GM21528 (cell line): ENCODE data around the gene FLVCR1.
A peak's percentile ranks its signal among the peaks of the same experiment; 100 is the strongest.
"Not testable (repeated sequence)": the region's sequence is repeated elsewhere in the genome, so short reads cannot be mapped to it uniquely, and the experiment has no call there.

ENCODE experiments used
- ATAC-seq: cut with Tn5 transposase; IDR thresholded peaks from one replicate; pipeline ENCODE4 v1.9.1; 2021; ENCODE audit warnings: mild to moderate bottlenecking, moderate library complexity; ENCODE audit not compliant: unreplicated experiment, low FRiP score

The FLVCR1 gene

DNA sequence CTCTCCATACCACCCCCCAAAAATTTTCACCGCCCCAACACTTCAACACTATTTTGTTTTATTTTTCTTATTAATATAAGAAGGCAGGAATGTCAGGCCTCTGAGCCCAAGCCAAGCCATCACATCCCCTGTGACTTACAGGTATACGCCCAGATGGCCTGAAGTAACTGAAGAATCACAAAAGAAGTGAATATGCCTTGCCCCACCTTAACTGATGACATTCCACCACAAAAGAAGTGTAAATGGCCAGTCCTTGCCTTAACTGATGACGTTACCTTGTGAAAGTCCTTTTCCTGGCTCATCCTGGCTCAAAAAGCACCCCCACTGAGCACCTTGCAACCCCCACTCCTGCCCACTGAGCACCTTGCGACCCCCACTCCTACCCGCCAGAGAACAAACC is 56.0 kb downstream of the FLVCR1 start:
- ATAC-seq = not testable (repeated sequence)

DNA sequence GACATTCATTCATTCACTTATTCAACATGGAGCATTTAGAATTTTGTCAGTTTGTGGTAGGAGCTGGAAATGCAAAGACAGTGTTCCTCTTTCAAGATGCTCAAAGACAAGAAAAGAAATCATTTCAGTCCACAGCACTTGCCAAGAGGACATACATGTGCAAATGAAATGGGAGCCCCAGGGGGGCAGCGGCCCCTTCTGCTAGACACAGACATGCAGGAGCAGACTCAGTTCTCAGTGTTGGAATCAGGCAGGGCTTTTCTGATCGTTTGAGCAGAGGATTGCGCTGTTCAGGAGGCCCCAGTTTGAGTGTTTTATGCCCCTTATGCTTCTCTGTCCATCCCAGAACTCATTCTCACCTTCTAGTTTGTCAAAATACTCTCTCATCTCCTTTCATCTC is 56.7 kb downstream of the FLVCR1 start:
- ATAC-seq = no peak

DNA sequence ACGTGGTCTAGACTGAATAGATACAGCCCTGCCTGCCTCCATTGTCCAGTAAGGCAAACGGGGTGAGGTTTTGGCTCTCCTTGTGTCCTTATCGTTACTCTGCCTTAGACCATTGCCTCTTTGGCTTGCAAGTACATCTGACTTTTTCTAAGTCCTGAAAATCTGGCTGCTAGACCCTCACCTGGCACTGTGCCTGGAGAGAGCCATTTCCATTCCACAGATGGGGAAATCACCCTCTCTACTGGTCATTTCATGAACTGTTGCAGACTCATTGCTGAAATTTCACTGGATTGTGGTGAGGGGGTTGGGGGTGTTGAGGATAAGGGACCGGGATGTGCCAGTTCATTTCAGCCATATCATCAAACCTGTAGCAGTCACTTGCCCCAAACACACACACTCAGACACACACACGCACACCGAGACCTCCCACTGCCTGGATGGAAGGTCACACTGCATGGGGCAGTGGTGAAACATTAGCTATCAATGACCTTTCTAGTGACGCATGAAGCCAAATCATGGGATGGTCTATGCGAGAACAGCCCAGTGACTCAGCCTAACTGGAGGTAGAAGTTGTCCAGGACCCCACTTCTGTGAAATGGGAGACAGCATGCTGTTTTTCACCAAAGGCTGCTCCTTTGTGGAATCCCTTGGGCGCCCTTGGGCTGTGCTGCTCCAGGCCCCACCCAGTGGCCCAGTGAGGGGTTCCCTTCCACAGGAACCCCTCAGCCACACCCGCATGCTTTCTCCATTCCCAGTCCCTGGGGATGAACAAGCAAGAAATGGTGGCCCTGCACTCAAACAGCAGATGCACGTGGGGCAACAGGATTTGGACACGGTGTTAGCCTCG is 57.4 kb downstream of the FLVCR1 start:
- ATAC-seq = no peak

DNA sequence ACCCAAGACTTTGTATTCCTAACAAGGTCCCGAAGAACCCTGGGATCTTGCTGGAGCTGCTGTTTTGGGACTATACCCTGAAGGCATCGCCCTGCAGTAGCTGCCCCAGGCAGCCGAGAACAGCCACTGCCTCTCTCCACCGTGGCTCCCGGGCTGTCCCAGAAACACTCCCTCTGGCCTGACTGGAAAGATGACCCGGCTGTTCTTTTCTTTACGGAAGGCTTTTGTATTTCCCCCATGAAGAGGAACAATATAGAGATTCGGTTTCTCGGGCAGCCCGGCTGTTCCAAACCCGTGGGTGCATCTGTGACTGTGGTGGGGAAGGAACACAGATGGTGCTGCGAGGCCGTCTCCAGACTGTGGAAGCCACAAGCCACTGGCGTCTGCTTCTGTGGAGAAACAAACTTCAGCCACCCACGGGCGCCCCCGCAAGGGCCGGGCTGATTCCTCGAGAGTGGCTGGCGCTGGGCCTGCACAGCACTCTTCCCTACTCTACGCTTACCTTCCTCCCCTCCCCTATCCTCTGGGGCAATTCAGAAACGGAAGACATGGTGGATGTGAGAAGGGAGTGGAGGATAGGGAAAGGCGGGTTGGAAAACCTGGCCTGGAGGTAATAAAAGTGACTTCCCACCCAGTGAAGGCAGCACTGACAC is 58.5 kb downstream of the FLVCR1 start:
- no peak for ATAC-seq

DNA sequence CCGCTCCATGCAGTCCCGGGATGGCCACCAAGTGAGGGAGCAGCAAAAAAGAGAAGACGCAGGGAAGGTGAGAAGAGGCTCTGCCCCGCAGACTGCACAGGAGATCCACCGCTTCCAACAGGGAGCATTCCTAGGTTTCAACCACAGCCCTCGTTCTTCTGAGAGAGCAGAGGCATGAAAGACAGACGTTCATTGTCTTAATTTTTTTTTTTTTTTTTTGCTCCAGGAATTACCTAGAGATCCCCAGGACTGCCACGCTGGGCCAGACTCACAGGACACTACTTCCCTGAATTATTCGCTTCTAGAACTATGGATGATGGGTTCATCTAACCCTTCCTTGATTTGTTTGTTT is 59.0 kb downstream of the FLVCR1 start:
- ATAC-seq = no peak

DNA sequence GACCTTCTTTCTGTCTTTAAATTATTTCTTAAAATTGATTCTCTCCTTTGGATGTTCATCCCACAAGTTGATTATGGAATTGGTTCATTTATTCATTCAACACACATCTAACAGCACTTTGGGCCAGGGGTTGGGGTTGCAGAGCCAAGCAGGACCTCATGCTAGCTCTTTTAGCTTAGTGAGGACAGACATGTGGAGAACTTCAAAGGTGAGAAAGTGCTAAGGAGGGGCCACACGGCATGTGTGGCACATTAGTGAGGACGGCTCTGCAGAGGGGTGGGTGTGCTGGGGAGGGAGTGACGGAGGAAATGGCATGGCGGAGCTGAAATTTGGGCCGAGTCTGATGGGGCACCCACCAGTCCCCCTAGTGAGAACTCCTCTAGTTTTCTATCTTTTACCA is 59.8 kb downstream of the FLVCR1 start:
- no peak for ATAC-seq

DNA sequence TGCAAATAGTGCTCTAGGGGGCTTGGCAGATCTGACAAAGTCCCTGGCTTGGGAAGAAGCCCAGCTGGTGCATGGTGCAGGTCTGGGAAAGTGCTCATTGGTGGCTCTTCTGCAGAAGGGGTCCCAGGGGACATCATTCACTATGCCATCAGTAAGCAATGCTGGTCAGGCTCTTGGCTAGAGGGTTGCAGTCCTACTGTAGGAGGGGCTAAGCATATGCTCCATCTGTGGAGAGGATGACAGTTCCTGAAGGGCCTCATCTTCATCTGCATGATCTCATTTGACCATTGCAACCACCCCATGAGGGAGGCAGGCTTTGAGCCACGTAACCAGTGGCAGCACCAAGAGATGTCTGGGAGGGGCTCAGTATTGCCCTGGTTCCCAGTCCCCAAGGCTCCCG is 60.7 kb downstream of the FLVCR1 start:
- ATAC-seq = no peak

DNA sequence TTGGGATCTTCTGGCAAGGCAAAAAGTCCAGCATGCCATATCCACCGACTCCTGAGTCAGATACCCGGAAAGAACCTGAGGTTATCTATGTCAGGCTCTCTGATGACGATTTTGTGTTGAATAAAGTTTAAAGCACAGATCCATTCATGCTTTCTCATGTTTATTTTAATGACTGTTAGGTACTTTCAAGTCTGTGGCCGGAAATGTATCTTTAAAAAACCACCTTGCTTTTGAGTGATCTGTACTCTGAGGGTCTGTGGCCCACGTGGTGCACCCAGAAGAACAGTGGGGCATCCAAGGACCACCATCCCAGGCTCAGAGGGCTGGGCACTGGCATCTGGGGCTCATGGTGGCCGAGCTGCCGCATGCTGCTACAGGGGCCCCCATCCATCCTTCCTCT is 62.2 kb downstream of the FLVCR1 start:
- ATAC-seq = no peak

DNA sequence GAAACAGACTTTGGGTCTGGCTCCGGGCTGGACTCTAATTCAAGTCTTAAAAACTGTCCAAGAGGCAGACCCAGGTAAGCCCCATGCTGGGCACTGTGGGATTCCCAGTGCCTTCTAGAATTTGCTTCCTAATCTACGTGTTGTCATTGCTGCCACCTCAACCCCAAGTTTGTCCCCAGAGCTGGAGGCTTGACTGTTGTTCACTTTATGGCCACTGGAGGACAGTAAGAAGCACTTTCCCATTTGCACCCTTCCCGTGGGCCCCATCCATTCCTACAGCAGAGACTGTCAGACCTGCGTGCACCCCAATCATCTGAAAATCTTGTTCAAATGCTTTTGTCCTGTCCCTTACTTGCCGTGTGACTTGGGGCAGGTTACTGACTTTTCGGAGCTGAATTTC is 62.8 kb downstream of the FLVCR1 start:
- no peak for ATAC-seq

DNA sequence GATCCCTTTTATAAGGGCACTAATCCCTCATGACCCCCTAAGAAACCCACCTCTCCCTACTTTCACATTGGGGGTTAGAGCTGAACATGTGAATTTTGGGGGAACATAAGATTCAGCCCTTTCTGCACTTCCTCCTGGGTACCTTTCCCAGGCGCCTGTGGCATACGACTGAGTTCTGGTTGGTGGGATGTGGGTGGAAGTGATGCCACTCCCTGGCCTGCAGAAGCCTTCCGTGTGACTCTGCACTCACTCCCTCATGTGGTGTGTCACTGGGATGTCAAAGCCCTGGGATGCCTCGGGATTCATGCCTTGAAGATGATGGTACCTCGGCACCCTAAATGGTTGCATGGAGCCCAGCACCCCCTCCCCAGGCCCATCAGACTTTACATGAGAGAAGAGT is 63.9 kb downstream of the FLVCR1 start:
- no peak for ATAC-seq

DNA sequence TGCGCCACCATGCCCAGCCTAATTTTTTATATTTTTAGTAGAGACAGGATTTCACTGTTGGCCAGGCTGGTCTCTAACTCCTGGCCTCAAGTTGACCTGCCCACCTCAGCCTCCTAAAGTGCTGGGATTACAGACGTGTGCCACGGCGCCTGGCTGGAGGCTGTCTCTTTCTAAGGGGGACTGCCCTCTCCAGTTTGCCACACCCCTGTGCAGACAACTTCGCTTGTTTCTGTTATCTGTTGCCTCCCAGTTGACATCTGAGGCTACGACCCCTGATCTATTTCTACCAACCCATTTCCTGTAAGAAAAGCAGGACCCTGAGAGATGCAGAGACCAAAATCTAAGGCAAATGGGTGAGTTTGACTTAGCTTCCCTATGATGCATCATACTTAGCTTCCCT is 68.3 kb downstream of the FLVCR1 start:
- no peak for ATAC-seq

DNA sequence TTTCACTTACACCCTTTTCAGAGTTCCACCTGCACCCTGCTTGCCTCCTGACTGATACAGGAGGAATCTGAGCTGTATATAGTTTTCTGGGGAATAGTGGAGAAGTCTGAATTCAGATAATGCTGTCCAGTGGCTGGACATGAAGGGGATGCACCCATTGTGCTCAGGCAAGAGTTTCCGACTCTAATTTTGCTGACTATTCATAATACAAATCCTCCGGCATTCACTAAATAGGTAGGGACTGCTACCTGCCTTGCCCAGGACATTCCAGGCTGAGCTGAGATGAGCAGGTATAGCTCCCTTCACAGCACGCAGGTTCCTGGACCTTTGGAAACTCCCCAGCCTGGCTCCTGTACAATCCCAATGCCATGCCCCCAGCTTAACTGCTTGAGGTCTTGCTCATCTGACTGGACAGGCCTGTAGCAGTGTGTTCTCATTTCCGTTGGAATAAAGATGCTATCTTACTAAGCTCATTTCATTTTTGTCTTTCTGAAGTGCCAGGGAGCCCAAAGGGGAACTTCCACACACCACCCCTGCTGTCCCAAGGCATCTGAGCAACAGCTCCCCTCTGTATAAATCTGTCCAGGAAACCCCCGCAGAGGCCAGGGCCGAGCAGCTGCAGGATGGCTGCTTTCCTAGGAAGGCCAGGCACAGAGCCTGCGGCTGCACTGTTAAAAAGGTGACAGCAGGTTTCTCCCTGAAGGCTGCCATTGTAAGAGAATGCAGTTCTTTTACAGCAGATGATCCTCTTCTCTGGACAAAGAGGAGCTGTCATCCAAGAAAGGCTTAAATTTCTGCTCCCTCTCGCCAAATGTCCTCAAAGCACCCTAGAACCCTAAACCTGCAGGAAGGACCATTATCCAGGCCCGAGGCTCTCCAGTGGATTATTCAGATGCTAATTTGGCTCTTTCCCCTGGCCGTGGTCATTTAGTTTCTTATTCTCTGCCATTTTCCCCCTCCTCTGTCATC is 70.5 kb downstream of the FLVCR1 start:
- ATAC-seq = peak; percentile 57

DNA sequence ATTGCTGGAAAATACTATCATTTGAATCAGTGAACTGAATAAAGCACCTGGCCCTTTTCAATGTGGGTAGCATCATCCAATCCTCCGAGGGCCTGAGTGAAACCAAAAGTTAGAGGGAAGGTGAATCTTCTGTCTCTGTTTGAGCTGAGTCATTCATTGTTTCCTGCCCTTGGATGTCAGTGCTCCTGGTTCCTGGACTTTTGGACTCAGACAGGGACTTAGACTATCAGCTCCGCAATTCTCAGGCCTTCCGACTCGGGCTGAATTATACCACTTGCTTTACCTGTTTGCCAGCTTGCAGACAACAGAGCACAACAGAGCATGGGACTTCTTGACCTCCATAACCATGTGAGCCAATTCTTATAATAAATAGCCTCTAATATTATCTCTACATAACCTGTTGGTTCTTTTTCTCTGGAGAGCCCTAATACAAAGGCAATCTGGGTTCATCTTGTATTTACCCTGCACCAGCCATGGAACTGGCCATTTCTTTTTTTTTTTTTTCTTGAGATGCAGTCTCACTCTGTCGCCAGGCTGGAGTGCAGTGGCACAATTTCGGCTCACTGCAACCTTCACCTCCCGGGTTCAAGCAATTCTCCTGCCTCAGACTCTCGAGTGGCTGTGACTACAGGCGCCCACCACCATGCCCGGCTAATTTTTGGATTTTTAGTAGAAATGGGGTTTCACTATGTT is 73.1 kb downstream of the FLVCR1 start:
- peak; percentile 54 for ATAC-seq

DNA sequence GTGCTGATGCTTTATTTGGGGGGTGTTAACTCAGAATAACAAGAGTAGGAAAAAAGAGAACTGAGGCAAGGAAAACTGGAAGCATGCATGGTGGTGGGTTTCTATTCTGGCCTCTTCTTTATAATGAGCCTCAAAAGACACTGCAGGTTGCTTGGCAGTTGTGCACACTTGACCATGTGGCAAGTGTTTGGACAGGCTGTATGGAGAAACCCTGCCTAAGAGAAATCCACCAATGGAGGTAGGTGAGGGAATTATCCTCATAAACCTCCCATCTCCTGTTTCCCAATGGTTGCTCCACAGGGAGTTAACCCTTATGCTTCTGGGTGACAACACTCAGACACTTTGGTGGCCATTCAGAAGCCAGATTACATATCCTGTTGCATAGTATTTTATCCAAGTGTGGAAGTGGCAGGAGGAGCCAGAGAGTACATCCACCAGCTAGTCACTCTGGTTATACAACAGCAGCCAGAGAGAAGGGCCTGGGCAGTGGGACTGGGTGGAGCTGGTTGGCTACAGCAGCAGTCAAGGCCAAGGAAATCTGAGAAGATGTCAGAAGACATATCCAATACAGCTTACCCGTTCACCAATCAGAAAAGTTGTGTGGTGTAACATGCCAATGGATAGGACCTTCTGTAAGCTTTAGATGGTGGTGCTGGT is 75.9 kb downstream of the FLVCR1 start:
- ATAC-seq = no peak

DNA sequence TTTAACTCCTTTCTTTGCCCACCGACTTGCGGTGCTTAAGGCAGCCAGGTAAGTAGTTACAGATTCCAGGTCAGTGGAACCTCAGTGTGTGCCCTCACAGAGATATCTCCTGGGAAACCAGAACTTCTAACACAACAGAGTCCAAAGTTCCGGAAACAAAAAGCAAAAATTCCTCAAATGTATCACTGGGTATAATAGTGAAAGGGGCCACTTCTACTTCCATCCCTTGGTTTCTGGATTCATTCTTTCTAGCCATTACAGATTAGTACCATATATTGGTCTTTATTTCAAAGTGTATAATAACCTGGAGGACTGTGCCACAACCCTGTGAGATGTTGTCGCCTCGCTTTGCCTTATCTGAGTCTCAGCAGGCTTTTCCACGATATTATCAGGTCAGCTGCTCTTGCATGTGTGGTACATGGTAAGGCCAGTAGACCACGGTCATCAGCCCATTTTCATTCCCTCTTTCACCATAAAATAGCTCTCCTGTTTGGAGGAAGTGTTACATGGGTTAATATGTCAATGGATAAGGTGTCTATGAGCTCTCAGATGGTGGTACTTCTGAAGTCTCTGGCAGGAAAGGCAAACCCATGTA is 77.4 kb downstream of the FLVCR1 start:
- no peak for ATAC-seq

DNA sequence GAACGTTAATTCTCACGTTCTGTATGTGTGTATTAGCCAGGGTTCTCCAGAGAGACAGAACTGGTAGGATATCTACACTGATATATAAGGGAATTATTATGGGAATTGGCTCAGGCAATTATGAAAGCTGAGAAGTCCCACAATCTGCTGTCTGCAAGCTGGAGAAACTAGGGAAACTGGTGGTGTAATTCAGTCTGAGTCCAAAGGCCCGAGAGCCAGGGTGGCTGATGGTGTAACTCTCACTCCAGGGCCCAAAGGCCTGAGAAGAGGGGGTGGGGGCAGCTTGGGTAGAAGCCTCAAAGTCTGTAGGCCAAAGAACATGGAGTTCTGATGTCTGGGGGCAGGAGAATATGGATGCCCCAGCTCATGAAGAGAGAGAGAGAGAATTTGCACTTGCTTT is 79.0 kb downstream of the FLVCR1 start:
- ATAC-seq = no peak

DNA sequence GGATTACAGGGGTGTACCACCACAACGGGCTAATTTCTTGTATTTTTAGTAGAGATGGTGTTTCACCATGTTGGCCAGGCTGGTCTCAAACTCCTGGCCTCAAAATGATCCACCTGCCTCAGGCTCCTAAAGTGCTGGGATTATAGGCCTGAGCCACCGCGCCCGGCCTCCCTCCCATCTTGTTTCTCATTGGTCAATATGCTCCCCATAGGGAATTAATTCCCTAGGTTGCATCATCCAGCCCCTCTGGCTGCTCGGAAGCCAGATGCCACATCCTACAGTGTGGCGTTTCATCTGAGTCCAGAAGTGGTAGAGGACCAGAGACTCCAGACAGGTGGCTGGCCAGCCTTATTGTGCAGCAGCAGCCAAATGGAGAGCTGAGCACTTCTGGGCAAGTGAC is 80.8 kb downstream of the FLVCR1 start:
- no peak for ATAC-seq

DNA sequence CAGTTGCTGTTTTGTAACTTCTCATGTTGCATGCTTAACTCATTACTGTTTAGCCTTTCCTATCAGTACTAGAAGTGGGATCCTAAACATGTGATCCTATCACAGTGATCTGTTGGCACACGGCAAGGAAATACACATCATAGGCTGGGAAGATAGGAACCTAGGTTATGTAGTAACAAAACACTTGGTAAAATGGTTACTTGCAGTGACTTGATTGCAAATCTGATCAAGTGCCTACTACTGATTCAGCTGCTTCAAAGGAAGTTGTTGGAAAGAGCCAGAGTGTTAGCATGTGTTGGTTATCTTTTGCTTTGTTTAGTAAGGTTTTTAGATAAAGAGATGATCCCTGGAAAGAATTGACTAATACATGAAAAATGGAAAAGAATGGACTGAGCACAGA is 83.4 kb downstream of the FLVCR1 start:
- ATAC-seq = no peak

DNA sequence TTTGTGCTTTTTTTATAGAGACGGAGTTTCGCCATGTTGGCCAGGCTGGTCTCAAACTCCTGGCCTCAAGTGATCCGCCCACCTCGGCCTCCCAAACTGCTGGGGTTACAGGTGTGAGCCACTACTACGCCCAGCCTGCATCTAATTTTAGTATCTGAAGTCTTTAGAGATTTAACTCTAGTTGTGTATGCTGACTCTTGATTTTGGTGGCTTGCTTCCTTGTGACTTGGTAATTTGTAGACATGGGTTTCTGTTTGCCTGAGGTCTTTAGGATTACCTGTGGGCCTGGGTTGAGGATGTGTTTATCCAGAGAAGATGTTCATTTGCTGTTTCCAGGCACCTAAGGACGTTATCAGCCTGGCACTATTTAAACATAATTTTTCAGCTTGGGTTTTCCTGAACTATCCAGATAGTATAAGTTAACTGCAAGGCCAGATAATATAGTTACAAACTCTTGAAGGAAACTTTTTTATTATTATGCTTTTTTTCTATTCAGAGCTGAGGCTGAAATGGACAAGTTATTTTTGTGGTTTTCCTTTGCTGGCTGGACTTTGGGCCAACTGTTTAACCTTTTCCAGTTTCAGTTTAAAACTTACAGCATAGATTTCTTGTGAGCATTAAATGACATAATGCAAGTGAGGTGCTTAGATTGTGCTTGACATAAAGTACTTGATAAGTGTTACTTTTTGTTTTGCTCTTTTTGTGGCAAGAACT is 84.8 kb downstream of the FLVCR1 start:
- ATAC-seq = no peak
